Stimulated activated CD8-positive, alpha-beta memory T cell treated with anti-CD3 and anti-CD28 coated beads, Interleukin-12 subunit alpha, Interleukin-12 subunit beta, amount 100 ng/mL, for 4 hours (primary cell): ENCODE data around the gene COL5A1.

Source experiments
- DNase-seq: peaks from one replicate; pipeline ENCODE4 v3.0.0-alpha.2; 2020; ENCODE audit warnings: low read depth

The COL5A1 gene

GRCh38 chr9:134770972-134771971 lies 129.7 kb downstream of the COL5A1 start:
- no peak for DNase-seq

GRCh38 chr9:134772331-134772730 lies 130.7 kb downstream of the COL5A1 start:
- DNase-seq = no peak

DNA sequence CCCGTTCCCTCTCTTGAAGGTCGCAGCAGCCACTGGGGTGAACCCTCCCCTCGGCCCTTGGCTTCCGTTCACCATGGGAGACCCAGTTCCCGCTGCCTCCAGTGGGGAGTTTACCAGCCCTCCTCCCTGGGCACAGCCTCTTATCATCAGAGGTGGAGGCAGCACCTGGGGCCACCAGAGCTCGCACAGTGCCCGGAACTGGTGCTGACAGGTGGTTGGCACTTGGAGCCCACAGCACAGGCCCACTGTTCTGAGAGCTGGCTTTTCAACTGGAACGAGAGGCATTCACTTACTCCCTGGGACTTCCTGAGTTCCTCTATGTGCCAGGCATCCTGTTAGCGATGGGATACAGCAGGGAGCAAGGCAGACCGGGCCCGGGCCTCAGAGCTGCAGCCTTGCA lies 132.2 kb downstream of the COL5A1 start:
- DNase-seq = no peak

DNA sequence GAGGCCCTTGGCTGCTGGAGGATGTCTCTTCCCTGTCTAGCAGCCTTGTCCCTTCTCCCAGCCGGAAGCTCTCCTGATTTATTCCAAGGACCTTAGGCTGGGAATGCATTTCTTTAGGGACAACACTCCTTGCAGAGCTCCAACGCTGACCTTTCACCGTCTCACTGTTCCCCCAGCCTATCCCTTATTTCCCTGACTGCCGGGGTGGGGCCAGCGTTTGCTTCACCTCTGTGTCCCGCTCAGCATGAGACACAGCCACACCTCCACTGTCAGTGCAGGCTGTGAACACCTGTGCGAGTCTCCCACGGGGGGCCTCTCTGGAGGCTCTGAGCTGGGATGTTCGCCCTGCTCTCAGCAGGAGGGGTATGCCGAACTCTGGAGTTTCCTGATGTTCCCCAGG lies 132.8 kb downstream of the COL5A1 start:
- no peak for DNase-seq

DNA sequence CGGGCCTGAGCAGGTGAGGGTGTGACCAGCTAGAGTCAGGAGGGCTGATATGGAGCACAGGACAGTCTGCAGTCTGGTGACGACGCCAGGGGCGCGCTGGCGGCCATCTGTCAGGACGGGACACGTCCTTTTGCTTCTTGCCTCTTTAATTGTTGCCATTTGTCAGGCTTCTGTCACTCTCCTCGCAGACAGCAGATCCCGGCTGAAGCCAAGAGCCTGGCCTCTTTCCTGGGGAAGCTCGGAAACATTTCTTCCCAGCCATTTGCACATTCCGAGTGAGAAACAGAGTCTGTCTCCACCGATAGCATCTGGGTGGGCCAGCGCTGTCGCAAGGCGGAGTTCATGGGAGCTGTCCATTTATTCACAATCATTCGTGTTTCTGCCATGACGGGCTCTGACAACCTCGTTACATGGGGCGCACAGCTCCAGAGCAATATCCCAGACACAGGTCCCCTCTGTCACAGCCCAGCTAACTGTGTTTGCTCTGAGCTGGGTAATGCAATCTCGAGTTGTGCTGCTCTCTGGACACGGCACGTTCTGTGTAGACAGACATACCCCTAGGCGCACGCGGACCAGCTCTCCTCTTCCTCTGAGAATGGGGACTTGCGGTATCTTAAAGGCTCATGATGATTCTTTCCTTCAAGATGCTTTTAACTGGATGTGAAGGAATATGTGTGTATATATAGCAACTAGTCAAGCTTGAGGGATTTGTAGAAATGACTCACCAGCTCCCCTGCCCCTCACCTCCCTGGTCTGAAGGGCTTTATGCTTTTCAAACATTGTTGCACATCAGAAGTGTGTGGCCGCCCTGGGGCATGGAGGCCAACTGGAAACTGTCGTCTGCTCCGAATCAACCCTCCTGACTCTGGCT lies 133.7 kb downstream of the COL5A1 start:
- no peak for DNase-seq

- DNase-seq = no peak
Observed at GRCh38 chr9:134776080-134776796, 134.6 kb downstream of the COL5A1 start.

DNA sequence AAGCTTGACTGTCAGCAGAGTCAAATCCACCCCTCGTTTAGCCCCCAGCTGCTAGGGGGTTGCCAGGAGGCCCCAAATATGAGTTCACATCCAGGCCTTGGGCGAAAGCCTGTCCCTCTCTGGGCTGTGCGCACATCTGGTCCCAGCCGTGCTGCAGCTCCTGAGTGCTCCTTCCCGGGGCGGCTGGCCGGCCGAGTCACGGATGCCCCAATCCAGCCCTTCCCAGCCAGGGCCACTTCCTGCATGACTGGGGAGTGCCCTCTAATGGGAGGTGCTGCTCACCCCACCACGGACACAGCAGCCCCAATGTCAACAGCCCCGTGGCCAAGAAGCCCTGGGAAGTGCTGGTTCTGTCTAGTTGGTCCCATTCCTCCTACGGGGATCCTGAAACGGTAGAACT lies 135.6 kb downstream of the COL5A1 start:
- DNase-seq = no peak

- DNase-seq = no peak
Observed at GRCh38 chr9:134778156-134778555, 136.6 kb downstream of the COL5A1 start.

GRCh38 chr9:134778841-134779411 lies 137.3 kb downstream of the COL5A1 start:
- no peak for DNase-seq

GRCh38 chr9:134779640-134780039 lies 138.0 kb downstream of the COL5A1 start:
- no peak for DNase-seq

DNA sequence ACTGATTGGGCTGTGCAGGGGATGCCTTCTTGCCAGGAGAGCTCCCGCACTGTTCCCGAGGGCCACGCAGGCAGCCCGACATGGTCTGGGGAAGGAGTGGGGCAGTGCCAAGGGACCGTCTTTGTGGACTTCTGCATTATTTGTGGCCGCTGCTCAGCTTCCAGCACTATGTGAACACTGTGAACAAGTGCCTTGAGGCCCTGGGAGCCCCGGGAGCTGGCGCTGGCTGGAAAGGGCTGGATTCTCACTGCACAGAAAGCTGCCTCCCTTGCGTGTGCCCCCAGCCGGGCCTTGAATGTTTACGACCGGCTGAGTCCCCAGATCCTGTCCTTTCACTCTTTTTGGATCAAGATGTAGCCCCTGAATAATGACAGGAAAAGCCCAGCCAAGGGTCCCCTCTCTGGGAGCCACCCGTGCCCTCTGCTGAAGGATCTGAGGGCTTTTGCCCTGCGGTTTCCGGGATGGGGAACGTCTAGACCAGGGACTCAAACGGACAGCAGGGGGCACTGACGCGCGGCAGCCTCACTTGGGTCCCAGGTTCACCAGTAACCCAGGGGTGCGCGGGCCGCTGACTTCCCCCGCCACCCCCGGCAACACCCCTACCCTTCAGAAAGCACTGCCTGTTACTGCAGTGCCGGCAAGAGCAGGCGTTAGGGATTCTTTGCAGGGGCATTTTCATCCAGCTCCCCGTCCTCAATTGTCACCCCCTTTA lies 140.1 kb downstream of the COL5A1 start:
- DNase-seq = no peak

GRCh38 chr9:134782921-134783698 lies 141.5 kb downstream of the COL5A1 start:
- no peak for DNase-seq

DNA sequence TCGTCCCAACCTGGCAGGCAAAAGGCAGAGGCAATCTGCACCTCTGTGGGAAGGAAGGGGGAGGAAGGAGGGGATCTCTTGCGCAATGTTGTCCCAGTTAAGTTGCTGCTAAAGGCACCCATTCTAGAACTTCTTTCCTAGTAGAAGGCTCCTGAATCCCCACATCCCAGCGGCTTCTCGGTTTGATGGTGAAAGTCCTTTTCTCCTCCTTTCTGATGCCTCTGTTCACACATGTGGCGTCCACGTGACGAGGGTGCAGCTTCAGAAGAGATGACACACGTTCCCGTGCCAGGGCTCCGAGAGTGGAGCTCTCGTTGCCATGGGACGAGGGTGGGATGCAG lies 142.1 kb downstream of the COL5A1 start:
- DNase-seq = no peak

DNA sequence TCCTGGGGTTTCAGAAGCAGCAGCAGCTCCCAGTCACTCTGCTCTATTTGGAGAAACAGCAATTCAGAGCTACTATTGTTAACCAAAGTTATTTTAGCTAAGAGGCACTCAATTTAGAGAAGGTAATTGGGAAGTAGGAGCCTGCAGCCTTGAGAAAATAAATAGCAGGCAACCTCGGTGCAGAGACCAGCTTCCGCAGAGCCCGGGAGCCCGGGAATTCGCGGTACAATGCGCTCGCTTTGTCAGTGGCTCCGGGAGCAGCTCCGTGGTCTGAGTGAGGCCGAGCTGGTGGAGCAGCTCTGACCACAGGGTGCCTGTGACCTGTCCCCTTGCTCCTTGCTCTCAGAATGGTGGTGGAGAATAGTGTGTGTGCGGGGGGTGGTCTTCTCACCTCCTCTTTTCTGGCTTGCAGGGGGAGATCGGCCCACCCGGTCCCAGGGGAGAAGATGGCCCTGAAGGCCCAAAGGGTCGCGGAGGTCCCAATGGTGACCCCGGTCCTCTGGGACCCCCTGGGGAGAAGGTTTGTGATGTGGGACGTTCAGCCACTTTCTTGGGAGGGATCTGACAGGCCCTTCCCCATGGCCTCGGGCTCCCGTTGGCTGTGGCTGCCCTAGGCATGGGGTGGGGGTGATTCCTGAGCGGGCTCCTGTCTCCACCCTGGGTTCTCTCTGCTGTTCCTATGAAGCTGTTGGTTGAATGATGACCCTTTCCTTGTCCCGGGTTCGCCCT lies 143.1 kb downstream of the COL5A1 start:
- no peak for DNase-seq

DNA sequence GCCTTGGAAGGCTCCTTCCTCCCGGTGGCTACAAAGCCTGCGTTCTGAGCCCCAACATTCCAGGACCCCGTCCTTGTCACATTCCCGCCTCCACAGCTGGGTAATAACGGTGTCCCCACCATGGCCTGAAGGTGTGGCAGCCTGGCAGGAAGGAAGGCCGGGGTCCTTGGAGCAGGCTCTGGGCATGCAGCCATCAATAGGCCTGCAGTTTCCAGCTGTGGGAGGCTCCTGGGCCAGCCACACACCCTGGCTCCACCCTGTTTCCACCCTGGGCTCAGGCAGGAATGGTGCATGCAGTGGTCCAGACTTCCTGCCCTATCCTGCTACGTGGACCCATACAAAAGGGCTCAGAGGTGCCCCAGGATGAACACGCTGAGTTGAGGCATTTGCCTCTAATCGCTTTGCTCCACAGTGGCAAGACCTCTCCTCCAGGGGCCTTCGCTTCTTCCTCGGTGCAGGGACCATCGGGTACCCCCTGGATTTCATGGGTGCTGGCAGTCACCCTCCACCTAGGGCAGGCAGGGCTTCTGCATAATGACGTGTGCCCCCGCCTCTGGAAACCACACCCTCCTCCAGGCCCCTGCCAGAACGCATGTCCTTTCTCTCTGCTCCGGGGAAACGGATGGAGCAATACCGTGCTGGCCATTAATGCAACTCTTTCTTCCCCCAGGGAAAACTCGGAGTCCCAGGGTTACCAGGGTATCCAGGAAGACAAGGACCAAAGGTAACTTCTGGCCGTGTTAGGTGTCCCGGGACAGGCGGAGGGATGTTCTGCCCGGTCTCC lies 143.9 kb downstream of the COL5A1 start:
- no peak for DNase-seq

- no peak for DNase-seq
Observed at GRCh38 chr9:134787601-134788531, 146.3 kb downstream of the COL5A1 start.

GRCh38 chr9:134789168-134789567 lies 147.6 kb downstream of the COL5A1 start:
- DNase-seq = no peak

- DNase-seq = no peak
Observed at GRCh38 chr9:134791009-134791408, 149.4 kb downstream of the COL5A1 start.
